ENCODE measurements around the gene SLC26A4. TPM values are rescaled to one million over a fixed set of nuclear protein-coding genes. Genes with fewer than 3 reads are reported as not detected.

Gene SLC26A4
- total RNA-seq, 1 donor from 2014 or later = 1.0 TPM

- Histone ChIP-seq H3K27me3 (ENCODE audit: low read depth) (no peaks in the 10 kb centered on the region), H3K27ac (no peak overlapping the region), H3K9me3 (no peaks in the 10 kb centered on the region), H3K36me3 (no peaks in the 10 kb centered on the region), H3K4me3 (no peak overlapping the region), H3K4me1 (no peaks in the 10 kb centered on the region)
- DNase-seq = no peak
- intact Hi-C loops (cut with DNase I) = no loop called here
- ATAC-seq = no peak
- TF ChIP-seq CTCF (IDR thresholded peaks at IDR 0.05) = no peak
These were observed 52.3 kb downstream of the SLC26A4 start for GRCh38 chr7:107712896-107713295.

GRCh38 chr7:107715531-107715930, 54.9 kb downstream of the SLC26A4 start:
- Histone ChIP-seq H3K36me3 (no peaks in the 10 kb centered on the region), H3K9me3 (no peaks in the 10 kb centered on the region), H3K4me3 (no peak overlapping the region), H3K4me1 (no peaks in the 10 kb centered on the region), H3K27me3 (ENCODE audit: low read depth) (no peaks in the 10 kb centered on the region), H3K27ac (no peak overlapping the region)
- ATAC-seq = no peak
- DNase-seq = no peak
- intact Hi-C loops (cut with DNase I) = no loop called here
- no peak for TF ChIP-seq CTCF (IDR thresholded peaks at IDR 0.05)

GRCh38 chr7:107718456-107719193, 58.0 kb downstream of the SLC26A4 start:
- no peaks in the 10 kb centered on the region for H3K27me3 ChIP-seq (ENCODE audit: low read depth)
- no peak for TF ChIP-seq CTCF (IDR thresholded peaks at IDR 0.05)
- intact Hi-C loops (cut with DNase I) = no loop called here
- DNase-seq = no peak
- no peaks in the 10 kb centered on the region for H3K36me3 ChIP-seq
- no peaks in the 10 kb centered on the region for H3K9me3 ChIP-seq
- H3K27ac ChIP-seq = no peak overlapping the region
- no peaks in the 10 kb centered on the region for H3K4me1 ChIP-seq
- ATAC-seq = no peak
- H3K4me3 ChIP-seq = no peak overlapping the region

- H3K27ac ChIP-seq = no peak overlapping the region
- H3K36me3 ChIP-seq = no peaks in the 10 kb centered on the region
- DNase-seq = no peak
- H3K4me3 ChIP-seq = no peak overlapping the region
- no peak for TF ChIP-seq CTCF (IDR thresholded peaks at IDR 0.05)
- H3K9me3 ChIP-seq = no peaks in the 10 kb centered on the region
- no peaks in the 10 kb centered on the region for H3K4me1 ChIP-seq
- ATAC-seq = no peak
- H3K27me3 ChIP-seq (ENCODE audit: low read depth) = no peaks in the 10 kb centered on the region
- intact Hi-C loops (cut with DNase I) = no loop called here
These were observed 60.7 kb downstream of the SLC26A4 start for GRCh38 chr7:107721286-107721685.

GRCh38 chr7:107723255-107723654, 62.6 kb downstream of the SLC26A4 start:
- no peak for TF ChIP-seq CTCF (IDR thresholded peaks at IDR 0.05)
- Histone ChIP-seq H3K27me3 (ENCODE audit: low read depth) (no peaks in the 10 kb centered on the region), H3K4me3 (no peak overlapping the region), H3K9me3 (no peaks in the 10 kb centered on the region), H3K36me3 (no peaks in the 10 kb centered on the region), H3K27ac (no peak overlapping the region), H3K4me1 (no peaks in the 10 kb centered on the region)
- DNase-seq (no peak), ATAC-seq (no peak)
- intact Hi-C loops (cut with DNase I) = no loop called here

All from lower lobe of right lung (tissue), 2 donors.